H1 (cell line): Measurements from ENCODE around the gene GPSM1. TPM values are rescaled to one million over a fixed set of nuclear protein-coding genes. Genes with fewer than 3 reads are reported as not detected.
A peak's percentile ranks its signal among the peaks of the same experiment; 100 is the strongest.

Experiments
- CTCF ChIA-PET: fragments of 300-600 bp; sonication (Branson Sonifier 250); formaldehyde crosslinking; loops from one replicate; lab custom pipeline; 2021; ENCODE audit not compliant: partially characterized antibody; lab: Charles Lee
- POLR2A ChIA-PET: fragments of 300-600 bp; sonication (Branson Sonifier 250); formaldehyde crosslinking; loops from one replicate; lab custom pipeline; 2021; ENCODE audit warnings: inconsistent platforms; ENCODE audit not compliant: partially characterized antibody; lab: Charles Lee
- DNase-seq, 2 experiments: peaks; one replicate each; pipeline versions ENCODE4 v3.0.0 to v3.0.0-alpha.2; 2010 to 2022; ENCODE audit warnings: low spot score in 2 of 2, low read depth in 1 of 2, mixed read lengths in 1 of 2
- FAIRE-seq: peaks from 2 replicates; lab custom pipeline; 2011; peaks lifted over from hg19 to GRCh38; lab: Jason Lieb, UNC
- H2AFZ ChIP-seq: 2 replicates; pipeline ENCODE4 v1.8.1; 2012; ENCODE audit warnings: low read length, inconsistent platforms
- H2AK5ac ChIP-seq: 2 replicates; pipeline ENCODE4 v1.6.1; 2013; ENCODE audit warnings: low read depth, low read length
- H2BK120ac ChIP-seq: replicated peaks from 2 replicates; pipeline ENCODE3; 2013; ENCODE audit warnings: low read depth, low read length, inconsistent platforms
- H2BK12ac ChIP-seq: 2 replicates; pipeline ENCODE4 v1.6.1; 2013; ENCODE audit warnings: low read depth, low read length
- H2BK15ac ChIP-seq: 2 replicates; pipeline ENCODE4 v1.6.1; 2013; ENCODE audit warnings: low read length
- H2BK20ac ChIP-seq: 2 replicates; pipeline ENCODE4 v1.6.1; 2013; ENCODE audit warnings: low read length
- H2BK5ac ChIP-seq: 2 replicates; pipeline ENCODE4 v1.6.1; 2013; ENCODE audit warnings: low read depth, low read length
- H3K14ac ChIP-seq: 2 replicates; pipeline ENCODE4 v1.6.1; 2013; ENCODE audit warnings: inconsistent platforms; ENCODE audit not compliant: insufficient read length
- H3K18ac ChIP-seq: 2 replicates; pipeline ENCODE4 v1.6.1; 2013; ENCODE audit warnings: low read length; ENCODE audit errors: extremely low read depth
- H3K23ac ChIP-seq: 2 replicates; pipeline ENCODE4 v1.6.1; 2013; ENCODE audit warnings: inconsistent platforms; ENCODE audit not compliant: insufficient read length
- H3K23me2 ChIP-seq: 2 replicates; pipeline ENCODE4 v1.6.1; 2013; ENCODE audit warnings: low read depth, low read length
- H3K27ac ChIP-seq: 2 replicates; pipeline ENCODE4 v1.6.1; 2011; ENCODE audit warnings: low read depth, low read length, inconsistent platforms
- H3K27me3 ChIP-seq, 4 experiments: replicated peaks in 1 of 4; 1 replicate in 1 of 4; 2 replicates in 3 of 4; pipeline versions ENCODE4 v1.6.1 to v1.8.1; 2011 to 2013; ENCODE audit warnings: low read length in 3 of 4, mild to moderate bottlenecking in 3 of 4, inconsistent platforms in 2 of 4, mixed read lengths in 2 of 4, moderate library complexity in 1 of 4; ENCODE audit not compliant: control insufficient read depth in 3 of 4, insufficient read depth in 3 of 4; ENCODE audit errors: extremely low read depth in 1 of 4
- H3K36me3 ChIP-seq, 4 experiments: 2 replicates each; pipeline versions ENCODE4 v1.6.1 to v1.8.1; 2011 to 2013; ENCODE audit warnings: mild to moderate bottlenecking in 4 of 4, low read length in 3 of 4, moderate library complexity in 2 of 4, control low read depth in 1 of 4, inconsistent platforms in 1 of 4; ENCODE audit not compliant: insufficient read depth in 4 of 4, control insufficient read depth in 2 of 4
- H3K4ac ChIP-seq: replicated peaks from 2 replicates; pipeline ENCODE3; 2013; ENCODE audit warnings: low read length, low read depth, mixed read lengths, inconsistent platforms; ENCODE audit not compliant: insufficient read length
- H3K4me1 ChIP-seq, 4 experiments: replicated peaks in 1 of 4; 1 replicate in 1 of 4; 2 replicates in 3 of 4; pipeline versions ENCODE4 v1.6.1 to v1.8.1; 2011 to 2013; ENCODE audit warnings: low read length in 3 of 4, inconsistent platforms in 2 of 4, mixed read lengths in 1 of 4; ENCODE audit not compliant: insufficient read depth in 4 of 4, control insufficient read depth in 3 of 4
- H3K4me2 ChIP-seq, 2 experiments: 2 replicates each; pipeline versions ENCODE4 v1.6.1 to v1.8.1; 2011 to 2013; ENCODE audit warnings: low read depth in 2 of 2, low read length in 2 of 2, control low read depth in 1 of 2, inconsistent platforms in 1 of 2, mild to moderate bottlenecking in 1 of 2; ENCODE audit not compliant: insufficient read depth in 1 of 2
- H3K4me3 ChIP-seq, 4 experiments: fragments of 200-600, 300-600 bp in 1 of 4; sonication (generic), shearing (Covaris generic), sonication (Bioruptor Twin) in 1 of 4; 2 replicates each; pipeline versions ENCODE4 v1.5.1 to v1.8.1; 2011 to 2016; ENCODE audit warnings: low read length in 4 of 4, low read depth in 3 of 4, control low read depth in 2 of 4, inconsistent platforms in 2 of 4, mild to moderate bottlenecking in 2 of 4, mixed read lengths in 1 of 4, moderate library complexity in 1 of 4; ENCODE audit not compliant: insufficient read depth in 2 of 4; ENCODE audit errors: extremely low read depth in 1 of 4
- H3K56ac ChIP-seq: replicated peaks from 2 replicates; pipeline ENCODE3; 2013; ENCODE audit warnings: low read depth, mild to moderate bottlenecking, mixed read lengths, low read length, inconsistent platforms; ENCODE audit not compliant: insufficient read length
- H3K79me1 ChIP-seq: 2 replicates; pipeline ENCODE4 v1.6.1; 2013; ENCODE audit warnings: low read depth, low read length, control low read depth
- H3K79me2 ChIP-seq, 2 experiments: 2 replicates each; pipeline versions ENCODE4 v1.6.1 to v1.8.1; 2012 to 2013; ENCODE audit warnings: low read length in 2 of 2, mild to moderate bottlenecking in 2 of 2, inconsistent platforms in 1 of 2; ENCODE audit not compliant: insufficient read depth in 2 of 2, control insufficient read depth in 1 of 2
- H3K9ac ChIP-seq, 4 experiments: replicated peaks in 1 of 4; 1 replicate in 1 of 4; 2 replicates in 3 of 4; pipeline versions ENCODE4 v1.6.1 to v1.8.1; 2011 to 2013; ENCODE audit warnings: low read depth in 3 of 4, low read length in 3 of 4, control low read depth in 2 of 4, mild to moderate bottlenecking in 2 of 4, moderate library complexity in 2 of 4, inconsistent platforms in 1 of 4; ENCODE audit errors: extremely low read depth in 1 of 4
- H3K9me3 ChIP-seq, 2 experiments: 2 replicates each; pipeline versions ENCODE4 v1.6.1 to v1.8.1; 2012 to 2013; ENCODE audit warnings: mild to moderate bottlenecking in 2 of 2, moderate library complexity in 2 of 2, control low read depth in 1 of 2, inconsistent platforms in 1 of 2, low read depth in 1 of 2, low read length in 1 of 2, mixed read lengths in 1 of 2; ENCODE audit not compliant: insufficient read depth in 2 of 2
- H4K20me1 ChIP-seq, 2 experiments: replicated peaks in 1 of 2; 2 replicates each; pipeline versions ENCODE3 to v1.8.1; 2011 to 2013; ENCODE audit warnings: inconsistent platforms in 2 of 2, low read length in 2 of 2, mild to moderate bottlenecking in 1 of 2; ENCODE audit not compliant: insufficient read depth in 2 of 2, control insufficient read depth in 1 of 2
- H4K5ac ChIP-seq: 2 replicates; pipeline ENCODE4 v1.6.1; 2013; ENCODE audit warnings: low read length, low read depth, mixed read lengths, inconsistent platforms; ENCODE audit not compliant: insufficient read length
- H4K8ac ChIP-seq: 2 replicates; pipeline ENCODE4 v1.8.0; 2013; ENCODE audit warnings: mild to moderate bottlenecking, moderate library complexity, low read length, inconsistent platforms; ENCODE audit not compliant: insufficient read depth; ENCODE audit errors: extremely low read depth
- H4K91ac ChIP-seq: replicated peaks from 2 replicates; pipeline ENCODE3; 2013; ENCODE audit warnings: low read length, mixed read lengths, inconsistent platforms; ENCODE audit not compliant: insufficient read length
- ATF3 ChIP-seq: IDR thresholded peaks from 2 replicates; pipeline ENCODE4 v1.6.1; 2011; ENCODE audit warnings: low read depth, mild to moderate bottlenecking, low read length; ENCODE audit not compliant: insufficient read depth
- BCL11A ChIP-seq, 2 experiments: IDR thresholded peaks; one replicate each; pipeline ENCODE4 v1.6.1; 2011; ENCODE audit warnings: low read depth in 2 of 2, low read length in 2 of 2, mild to moderate bottlenecking in 2 of 2
- CBX5 ChIP-seq: fragments of 300-800, 300-1000 bp; sonication (generic); IDR thresholded peaks from 2 replicates; pipeline ENCODE4 v1.7.1; 2016; ENCODE audit warnings: antibody characterized with exemption, low read length, low read depth
- EZH2 ChIP-seq: fragments of 200-600 bp; sonication (generic); IDR thresholded peaks from 2 replicates; pipeline ENCODE4 v1.7.1; 2012; ENCODE audit warnings: low read depth, mild to moderate bottlenecking, moderate library complexity, low read length, inconsistent platforms; ENCODE audit not compliant: severe bottlenecking
- HDAC6 ChIP-seq: IDR thresholded peaks from one replicate; pipeline ENCODE4 v1.7.1; 2012; ENCODE audit warnings: low read depth, mild to moderate bottlenecking, inconsistent platforms, low read length, moderate library complexity
- MAX ChIP-seq: IDR thresholded peaks from 2 replicates; pipeline ENCODE4 v1.6.1; 2012; ENCODE audit warnings: inconsistent platforms
- NANOG ChIP-seq: IDR thresholded peaks from 2 replicates; pipeline ENCODE4 v1.6.1; 2011; ENCODE audit warnings: low read length, low read depth, mild to moderate bottlenecking, inconsistent platforms; ENCODE audit not compliant: insufficient read depth, poor library complexity, severe bottlenecking
- NRF1 ChIP-seq: IDR thresholded peaks from 2 replicates; pipeline ENCODE4 v1.6.1; 2011; ENCODE audit warnings: mild to moderate bottlenecking, low read depth, low read length, improper control_type of control experiment
- PHF8 ChIP-seq: fragments of 200-600 bp; sonication (generic); conservative IDR thresholded peaks from 2 replicates; pipeline ENCODE4 v1.7.1; 2012; ENCODE audit warnings: low read depth, mild to moderate bottlenecking, inconsistent platforms, low read length, moderate library complexity
- POLR2A ChIP-seq, 2 experiments: IDR thresholded peaks; 1 replicate in 1 of 2; 2 replicates in 1 of 2; pipeline ENCODE4 v1.6.1; 2011; ENCODE audit warnings: low read depth in 2 of 2, low read length in 2 of 2, mild to moderate bottlenecking in 2 of 2; ENCODE audit errors: control extremely low read depth in 1 of 2
- SP2 ChIP-seq: IDR thresholded peaks from 2 replicates; pipeline ENCODE4 v1.6.1; 2012; ENCODE audit warnings: mild to moderate bottlenecking, low read length, inconsistent platforms
- SP4 ChIP-seq: IDR thresholded peaks from 2 replicates; pipeline ENCODE4 v1.6.1; 2012; ENCODE audit warnings: low read length, inconsistent platforms
- SRF ChIP-seq: IDR thresholded peaks from 2 replicates; pipeline ENCODE4 v1.6.1; 2011; ENCODE audit warnings: mild to moderate bottlenecking, low read depth, low read length, moderate library complexity
- WGBS, 2 experiments: shearing (Covaris generic) in 1 of 2; methylation state at CpG; one replicate each; pipeline versions ENCODE4 v1.1.6 to v1.1.7; 2013 to 2015; ENCODE audit warnings: low lambda C conversion rate in 2 of 2, mixed read lengths in 2 of 2, inconsistent platforms in 1 of 2, low coverage in 1 of 2, missing lambda C conversion rate in 1 of 2; ENCODE audit not compliant: insufficient replicate concordance in 2 of 2, insufficient coverage in 1 of 2, insufficient read length in 1 of 2; ENCODE audit errors: extremely low coverage in 1 of 2, missing lambda C conversion rate in 1 of 2; 5-methylcytosine and 5-hydroxymethylcytosine counted together
- polyA plus RNA-seq, 7 experiments: library from polyadenylated mRNA; depleted of rRNA in 3 of 7; stranded (reverse) in 5 of 7; unstranded in 2 of 7; fragments of >200 nt in 5 of 7; fragments of 200-250 nt in 2 of 7; gene quantifications; 1 replicate in 5 of 7; 2 replicates in 1 of 7; 4 replicates in 1 of 7; pipeline versions ENCODE4 v1.2.1 to v1.2.3, GENCODE V29; 2011 to 2013; ENCODE audit warnings: missing spikeins in 2 of 7, mixed read lengths in 2 of 7
- total RNA-seq: library from RNA; stranded (reverse); fragmentation: NEBNext Ultra II Directional; extraction: Animal tissue kit (Norgen Biotek cat#: 25700); gene quantifications from 2 replicates; pipeline ENCODE4 v1.2.1, GENCODE V29; 2021

Gene GPSM1
- total and polyA plus RNA-seq, 2 of the 8 experiments (the other 6 are each of a cell fraction or from before 2014, with no cell fraction given) = 12.8 to 18.0 TPM

- Histone ChIP-seq H3K9ac (no peak overlapping the region), H2BK12ac (no peak overlapping the region), H2AK5ac (no peak overlapping the region), H3K27ac (no peak overlapping the region), H4K20me1 (peaks cover 0 to 15% of the 10 kb centered on the region in 2 experiments), H3K4me3 (no peak overlapping the region), H3K4me2 (no peak overlapping the region), H3K18ac (no peak overlapping the region), H3K79me2 (no peaks in the 10 kb centered on the region), H2BK5ac (no peak overlapping the region; the same call in 1 of the 2 replicates), H3K36me3 (no peaks in the 10 kb centered on the region; a peak in 1 of 8 replicates), H3K23me2 (peaks cover 11% of the 10 kb centered on the region; the same call in 1 of the 2 replicates), H4K8ac (no peak overlapping the region), H2BK15ac (0 out of 2 replicates have a peak overlapping the region, but pooled peaks have one; percentile 72), H3K23ac (no peak overlapping the region), H3K9me3 (peaks cover 4 to 10% of the 10 kb centered on the region in 2 experiments; a peak in 2 of 4 replicates), H4K5ac (no peak overlapping the region), H4K91ac (no peak overlapping the region), H2AFZ (no peak overlapping the region), H3K14ac (no peak overlapping the region), H2BK20ac (no peak overlapping the region), H3K56ac (no peak overlapping the region), H3K27me3 (no peaks in the 10 kb centered on the region), H3K4me1 (no peaks in the 10 kb centered on the region; a peak in 1 of 7 replicates), H2BK120ac (no peak overlapping the region), H3K79me1 (no peaks in the 10 kb centered on the region), H3K4ac (no peak overlapping the region)
- no peak for DNase-seq
- no peak for FAIRE-seq
- CTCF ChIA-PET = interaction anchor here (0.7 to 2.1 kb wide), 9 partner anchors 12 to 329 kb away, joined by 3 to 10 read pairs (median 3); no protein-coding TSS in a partner anchor
- POLR2A ChIA-PET = interaction anchor here (1.6 kb wide), 1 partner anchor 33 kb away, joined by 4 read pairs; no protein-coding TSS in a partner anchor
- 94% methylated on average over 10 of the region's 16 CpGs; no CpG with 5 or more reads in 1 of the 2 experiments for WGBS, 2 experiments
- no peak for TF ChIP-seq NANOG
- no peak for TF ChIP-seq SRF
- no peak for TF ChIP-seq MAX
- no peak for TF ChIP-seq HDAC6
- TF ChIP-seq NRF1 = no peak
- TF ChIP-seq SP2 = no peak
- TF ChIP-seq EZH2 = no peak
- TF ChIP-seq CBX5 = no peak
- no peak for TF ChIP-seq ATF3
- TF ChIP-seq PHF8 = no peak
- no peak for TF ChIP-seq SP4
- no peak for TF ChIP-seq BCL11A (IDR thresholded peaks at IDR 0.05; ENCODE audit: low read depth in 2 of 2, low read length in 2 of 2)
- TF ChIP-seq POLR2A (IDR thresholded peaks at IDR 0.05; ENCODE audit: control extremely low read depth in 1 of 2, low read depth in 2 of 2, low read length in 2 of 2) = no peak
These were observed 30.8 kb upstream of the GPSM1 start for GRCh38 chr9:136296434-136297015.
